ENCODE measurements around the gene ZFPL1.
"Not testable (repeated sequence)": the region's sequence is repeated elsewhere in the genome, so short reads cannot be mapped to it uniquely, and the experiment has no call there.

Gene ZFPL1

DNA sequence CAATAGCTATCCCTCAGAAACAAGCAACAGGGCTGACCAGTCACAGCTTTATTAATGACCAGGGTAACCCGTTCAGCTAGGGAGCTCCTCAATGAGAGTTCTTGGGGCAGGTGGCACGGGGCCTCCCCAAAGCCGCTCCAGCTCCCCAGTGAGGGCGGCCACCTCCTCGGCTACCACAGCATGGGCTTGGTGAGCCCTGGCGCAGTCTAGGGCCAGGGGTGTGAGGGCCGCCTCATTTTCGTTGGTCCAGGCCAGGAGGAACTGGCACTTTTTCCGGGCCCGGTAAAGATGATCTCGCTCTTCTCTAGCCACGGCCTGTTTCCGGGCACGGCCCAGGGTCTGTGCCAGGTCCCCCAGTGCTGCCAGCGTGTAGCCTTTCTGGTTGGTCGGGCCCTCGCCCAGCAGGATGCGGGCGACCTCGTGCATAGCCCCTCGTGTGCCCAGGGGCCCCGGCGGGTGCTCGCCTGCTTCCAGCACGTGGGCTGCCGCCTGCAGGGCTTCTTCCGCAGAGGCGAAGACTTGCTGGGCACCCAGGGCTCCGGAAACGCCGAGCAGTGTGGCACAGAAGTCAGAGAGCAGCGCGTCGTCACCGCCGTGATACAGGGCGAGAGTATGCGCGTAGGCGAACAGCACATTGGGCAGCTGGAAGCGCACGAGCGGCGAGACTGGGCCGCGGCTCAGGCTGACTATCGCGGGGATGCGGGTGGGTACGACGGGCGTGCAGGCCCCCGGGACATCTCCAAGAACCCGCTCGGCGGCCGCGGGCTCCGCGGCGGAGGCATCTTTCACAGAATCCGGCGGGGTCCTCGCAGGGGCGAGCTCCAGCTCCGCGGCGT, 32.6 kb downstream of the ZFPL1 start:
- DNase-seq: peak; percentile 71

DNA sequence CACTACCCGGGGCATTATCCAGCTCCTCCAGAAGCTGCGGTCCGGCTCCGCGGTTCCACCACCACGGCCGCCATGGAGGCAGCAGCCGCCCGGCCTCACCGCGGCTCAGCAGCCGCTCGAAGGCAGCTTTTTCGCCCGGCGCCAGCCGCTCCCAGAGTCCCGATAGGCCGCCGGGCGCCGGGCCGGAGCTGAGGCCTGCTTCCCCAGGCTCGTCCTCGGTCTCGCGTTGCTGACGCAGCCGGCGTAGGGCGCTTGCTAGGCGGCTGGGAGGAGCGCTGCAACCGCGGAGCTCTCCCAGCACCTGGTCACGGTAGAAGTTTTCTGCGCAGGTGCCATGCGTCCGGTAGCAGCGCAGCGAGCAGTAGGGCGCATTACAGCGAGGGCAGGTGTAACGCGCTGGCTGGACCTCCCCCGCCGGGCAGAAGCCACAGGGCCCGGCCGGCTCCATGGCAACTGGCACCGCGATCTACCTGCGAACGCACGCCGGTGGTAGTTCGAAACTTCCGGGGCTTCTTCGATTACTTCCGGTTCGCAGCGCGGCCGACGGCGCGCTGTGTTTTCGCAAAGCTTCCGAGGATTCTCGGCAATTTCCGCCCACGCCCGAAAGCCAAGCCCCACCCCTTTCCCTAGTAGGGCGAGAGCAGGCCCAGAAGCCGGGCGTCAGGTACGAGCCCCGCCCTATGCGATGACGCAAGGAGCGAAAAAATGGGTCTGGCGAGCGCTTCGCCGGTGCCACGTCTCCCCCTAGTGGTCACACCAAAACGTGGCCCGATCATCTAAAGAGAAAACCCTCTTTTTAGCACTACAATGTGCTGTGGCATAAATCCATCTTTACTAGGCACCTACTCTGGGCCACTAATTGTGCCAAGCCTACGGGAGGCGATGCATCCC, 33.4 kb downstream of the ZFPL1 start, which contains the start of gene ZNHIT2:
Gene ZNHIT2, minus strand, starts transcription at position 496 of the 891 bp plus-strand sequence. Its CDS starts 48 bp downstream, at position 448.
- peak; percentile 100 for DNase-seq

DNA sequence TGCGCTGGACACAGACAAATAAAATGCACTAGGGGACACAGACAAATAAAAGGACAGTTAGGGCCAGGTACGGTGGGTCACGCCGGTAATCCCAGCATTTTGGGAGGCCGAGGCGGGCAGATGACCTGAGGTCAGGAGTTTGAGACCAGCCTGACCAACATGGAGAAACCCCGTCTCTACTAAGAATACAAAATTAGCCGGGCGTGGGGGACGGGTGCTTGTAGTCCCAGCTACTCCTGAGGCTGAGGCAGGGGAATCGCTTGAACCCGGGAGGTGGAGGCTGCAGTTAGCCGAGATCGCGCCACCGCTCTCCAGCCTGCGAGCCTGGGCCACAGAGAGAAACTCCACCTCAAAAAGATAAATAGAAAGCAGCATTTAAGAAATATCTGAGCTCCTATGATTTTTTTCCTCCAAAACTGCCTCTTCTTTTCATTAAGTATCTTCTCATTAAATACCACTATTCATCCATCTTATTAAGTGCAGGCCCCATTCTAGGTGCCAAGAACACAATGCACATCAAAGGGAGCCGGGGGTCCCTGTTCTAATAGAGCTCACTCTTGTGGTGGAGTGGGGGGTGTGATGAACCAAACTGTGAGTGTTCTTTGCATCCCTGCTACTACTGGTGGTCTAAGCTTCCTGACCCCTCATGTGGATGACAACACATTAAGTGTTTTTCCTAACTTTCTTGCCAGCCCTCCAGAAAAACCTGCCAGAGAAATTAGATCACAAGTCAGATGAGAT, 34.2 kb downstream of the ZFPL1 start:
- DNase-seq: no peak

DNA sequence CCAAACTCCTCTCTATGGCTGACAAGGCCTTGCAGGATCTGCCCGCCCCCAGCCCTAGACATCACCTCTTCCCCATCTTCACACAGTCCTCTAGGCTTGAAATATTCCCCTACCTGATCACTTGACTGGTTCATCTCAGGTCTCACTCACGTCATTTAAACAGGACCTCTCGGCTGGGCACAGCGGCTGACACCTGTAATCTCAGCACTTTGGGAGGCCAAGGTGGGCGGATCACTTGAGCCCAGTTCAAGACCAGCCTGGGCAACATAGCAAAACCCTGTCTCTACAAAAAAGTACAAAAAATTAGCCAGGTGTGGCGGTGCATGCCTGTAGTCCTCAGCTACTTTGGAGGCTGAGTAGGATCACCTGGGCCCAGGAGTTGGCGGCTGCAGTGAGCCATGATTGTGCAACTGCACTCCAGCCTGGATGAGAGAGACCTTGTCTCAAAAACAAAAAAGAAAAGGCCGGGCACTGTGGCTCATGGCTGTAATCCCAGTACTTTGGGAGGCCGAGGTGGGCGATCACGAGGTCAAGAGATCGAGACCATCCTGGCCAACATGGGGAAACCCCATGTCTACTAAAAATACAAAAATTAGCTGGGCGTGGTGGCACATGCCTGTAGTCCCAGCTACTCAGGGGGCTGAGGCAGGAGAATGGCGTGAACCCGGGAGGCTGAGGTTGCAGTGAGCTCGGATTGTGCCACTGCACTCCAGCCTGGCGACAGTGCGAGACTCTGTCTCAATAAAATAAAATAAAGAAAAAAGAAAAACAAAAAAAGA, 35.1 kb downstream of the ZFPL1 start:
- DNase-seq: not testable (repeated sequence)

DNA sequence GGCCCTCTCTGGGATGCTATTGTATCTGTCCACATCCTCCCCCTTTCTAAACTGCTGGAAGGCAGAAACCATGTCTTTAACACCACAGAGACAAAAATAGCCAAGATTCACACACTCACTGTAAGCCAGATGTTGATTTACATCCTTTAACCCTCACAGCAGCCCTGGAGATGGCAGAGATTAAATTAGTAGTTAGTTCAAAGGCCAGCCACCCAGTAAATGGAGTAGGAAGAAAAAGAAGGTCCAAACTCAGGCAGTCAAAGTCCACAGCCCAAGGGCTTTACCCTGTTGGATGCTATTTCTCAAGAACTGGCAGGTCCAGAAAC, 35.6 kb downstream of the ZFPL1 start:
- DNase-seq: no peak

DNA sequence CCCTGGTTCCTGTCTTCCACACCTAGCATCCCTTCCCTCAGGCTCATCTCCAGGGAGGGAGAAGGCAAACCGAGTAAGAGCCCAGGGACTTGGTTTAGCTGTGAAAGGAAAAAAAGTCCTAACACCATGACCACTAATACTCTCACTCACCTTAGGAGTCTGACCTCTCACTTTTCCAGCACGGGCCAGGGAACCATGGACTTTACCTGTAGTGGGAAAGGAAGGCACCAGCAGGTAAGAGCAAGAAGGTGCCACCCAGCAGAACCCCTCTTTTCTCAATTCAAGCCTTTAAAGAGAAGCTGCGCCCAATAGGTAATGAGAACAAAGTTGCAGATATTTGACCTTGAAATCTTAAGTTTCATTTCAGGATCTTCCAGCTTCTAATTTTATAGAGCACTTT, 36.8 kb downstream of the ZFPL1 start:
- no peak for DNase-seq

DNA sequence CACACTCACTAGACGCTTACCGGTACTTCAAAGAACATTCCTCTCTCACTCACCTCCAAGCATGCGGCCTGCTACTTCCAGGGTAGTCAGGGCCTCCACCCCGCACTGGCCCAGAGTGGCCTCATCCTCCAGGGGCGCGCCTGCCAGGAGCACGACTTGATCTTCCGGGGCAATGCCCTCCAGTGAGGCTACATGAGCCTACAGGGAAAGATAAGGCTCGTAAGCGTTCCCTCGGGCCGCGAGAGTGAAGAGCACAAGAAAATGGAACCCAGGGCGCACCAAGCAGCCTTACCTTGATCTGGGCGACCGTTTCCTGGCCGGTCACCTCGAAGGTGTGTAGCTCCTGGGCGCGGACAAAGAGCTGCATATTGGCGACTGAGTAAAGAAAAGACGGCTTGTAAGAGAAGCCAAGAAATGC, 37.4 kb downstream of the ZFPL1 start:
- DNase-seq: peak; percentile 51

DNA sequence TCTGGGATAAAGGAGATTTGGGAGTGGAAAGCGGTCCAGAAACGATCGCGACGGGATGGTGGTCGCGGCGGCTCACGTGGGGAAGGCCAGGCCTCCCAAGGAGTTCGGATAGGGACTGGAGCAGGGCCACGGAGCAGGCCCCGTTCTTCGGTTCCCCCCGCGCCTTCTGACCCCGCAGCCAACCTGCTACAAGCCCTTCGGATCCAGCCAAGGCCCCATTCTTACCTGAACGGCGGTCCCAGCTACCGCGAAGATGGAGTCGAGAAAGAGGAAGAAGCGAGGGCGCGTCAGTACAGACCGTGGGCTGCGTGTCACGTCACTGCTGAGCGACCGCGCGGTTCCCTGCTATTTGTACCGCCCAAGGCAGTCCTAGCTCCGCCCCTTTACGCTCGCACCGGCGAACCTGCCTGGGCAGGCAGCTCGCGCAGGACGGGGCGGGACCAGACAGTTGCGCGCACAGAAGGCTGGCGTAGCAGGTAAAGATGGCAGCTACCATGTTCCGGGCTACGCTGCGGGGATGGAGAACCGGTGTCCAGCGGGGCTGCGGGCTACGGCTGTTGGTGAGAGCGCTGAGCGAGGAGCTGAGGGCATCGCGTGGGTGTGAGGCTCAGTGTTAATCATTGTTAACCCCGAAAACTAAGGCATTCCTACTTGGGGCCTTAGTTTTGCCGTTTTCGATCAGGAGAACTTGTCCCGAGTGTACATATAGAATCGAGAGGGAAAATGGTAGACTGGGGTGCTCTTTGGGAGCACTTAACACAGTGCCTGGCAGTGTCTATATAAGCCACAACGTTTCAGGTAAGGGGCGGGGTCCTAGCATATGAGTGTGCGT, 38.1 kb downstream of the ZFPL1 start, which contains the start of the genes FAU and MRPL49:
Gene FAU, minus strand, starts transcription at position 270 of the 832 bp plus-strand sequence. CDS start 321 bp downstream, outside the sequence.
Gene MRPL49, plus strand, starts transcription at position 457 of the 832 bp plus-strand sequence. Its CDS starts 26 bp downstream, at position 483.
- DNase-seq: peak; percentile 99

DNA sequence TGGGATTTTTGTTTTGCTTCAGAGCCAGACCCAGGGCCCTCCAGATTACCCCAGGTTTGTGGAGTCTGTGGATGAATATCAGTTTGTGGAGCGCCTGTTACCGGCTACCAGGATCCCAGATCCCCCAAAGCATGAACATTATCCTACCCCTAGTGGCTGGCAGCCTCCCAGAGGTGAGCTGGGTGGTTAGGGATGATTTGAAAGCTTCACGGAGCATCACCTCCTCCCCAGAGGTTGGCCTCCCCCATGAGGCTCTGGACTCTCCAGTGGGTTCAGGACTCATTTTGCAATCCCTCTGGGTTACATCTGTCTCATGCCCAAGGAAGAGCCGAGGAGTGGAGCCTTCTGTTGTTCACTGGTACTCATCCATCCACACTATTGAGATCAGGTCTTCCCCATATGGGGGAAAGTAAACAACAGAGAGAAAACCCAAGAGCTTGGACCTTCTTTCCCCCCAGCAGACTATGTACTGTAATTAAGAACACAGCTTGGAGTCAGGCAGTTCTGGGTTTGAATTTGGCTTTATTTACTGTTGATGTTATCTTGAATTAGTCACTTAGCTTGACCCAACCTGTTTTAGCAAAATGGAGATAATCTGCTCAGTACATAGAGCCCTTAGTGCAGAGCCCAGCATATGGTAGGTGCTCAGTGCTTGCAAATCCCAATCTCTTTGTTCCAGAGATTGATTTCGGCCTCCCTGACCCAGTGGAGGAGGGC, 40.6 kb downstream of the ZFPL1 start:
- no peak for DNase-seq

DNA sequence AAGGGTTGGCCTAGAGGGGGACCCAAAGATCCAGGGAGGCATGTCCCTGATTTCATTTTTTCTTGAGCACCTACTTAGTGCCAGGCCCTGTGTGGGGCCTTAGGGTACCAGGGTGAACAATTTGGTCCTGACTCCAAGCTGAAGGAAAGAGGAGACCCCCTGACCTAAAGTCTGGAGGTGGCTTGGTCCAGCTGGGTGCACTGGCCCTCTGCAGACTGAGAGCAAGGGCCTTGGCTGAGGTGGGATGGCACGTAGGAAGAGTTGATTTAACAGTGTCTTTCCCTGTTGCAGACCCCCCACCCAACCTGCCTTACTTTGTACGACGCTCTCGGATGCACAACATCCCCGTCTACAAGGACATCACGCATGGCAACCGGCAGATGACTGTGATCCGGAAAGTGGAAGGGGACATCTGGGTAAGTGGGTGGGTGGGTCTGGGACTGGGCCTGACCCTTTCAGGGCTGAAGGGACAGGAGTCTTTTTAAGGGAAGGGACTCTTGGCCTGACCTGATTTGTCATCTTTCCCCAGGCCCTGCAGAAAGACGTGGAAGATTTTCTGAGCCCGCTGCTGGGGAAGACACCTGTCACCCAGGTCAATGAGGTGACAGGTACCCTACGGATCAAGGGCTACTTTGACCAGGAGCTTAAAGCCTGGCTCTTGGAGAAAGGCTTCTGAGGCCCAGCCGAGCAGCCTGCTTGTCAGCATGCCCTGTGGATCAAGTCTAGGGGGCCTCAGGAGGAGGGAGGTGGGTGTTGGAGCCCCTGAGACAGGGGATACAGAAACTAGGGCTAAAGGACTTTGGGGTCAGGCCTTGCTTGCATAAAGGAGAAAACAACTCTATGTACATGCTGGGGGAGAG, 41.4 kb downstream of the ZFPL1 start:
- no peak for DNase-seq

DNA sequence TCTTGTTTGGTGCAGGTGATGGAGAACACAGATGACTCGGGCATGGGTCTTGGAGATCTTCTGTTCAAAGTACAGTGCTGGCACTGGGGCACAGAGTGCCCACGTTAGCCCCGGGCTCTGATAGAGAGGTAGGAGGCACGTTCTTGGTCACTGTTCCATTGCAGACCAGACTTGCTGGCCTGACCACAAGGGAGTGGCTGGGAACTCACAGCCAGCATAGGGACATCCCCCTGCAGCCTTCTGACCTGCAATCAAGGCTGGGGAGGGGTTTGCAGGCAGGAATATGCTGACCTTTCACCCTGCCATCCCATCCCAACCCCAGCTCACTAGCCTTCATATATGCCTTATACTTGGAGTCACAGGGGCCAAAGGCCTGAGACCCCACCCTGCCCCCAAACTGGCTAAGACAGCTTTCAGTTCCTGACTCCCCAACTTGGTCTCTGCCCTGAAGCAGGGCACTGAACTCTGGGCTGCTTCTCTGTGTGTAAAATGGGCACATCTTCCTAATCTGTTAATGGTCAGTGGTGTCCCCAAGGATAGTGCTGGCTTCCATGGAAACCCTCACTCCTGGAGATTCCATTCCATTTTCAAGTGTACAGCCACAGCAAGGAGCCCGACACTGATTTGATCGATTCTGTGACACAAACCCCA, 42.7 kb downstream of the ZFPL1 start:
- no peak for DNase-seq

DNA sequence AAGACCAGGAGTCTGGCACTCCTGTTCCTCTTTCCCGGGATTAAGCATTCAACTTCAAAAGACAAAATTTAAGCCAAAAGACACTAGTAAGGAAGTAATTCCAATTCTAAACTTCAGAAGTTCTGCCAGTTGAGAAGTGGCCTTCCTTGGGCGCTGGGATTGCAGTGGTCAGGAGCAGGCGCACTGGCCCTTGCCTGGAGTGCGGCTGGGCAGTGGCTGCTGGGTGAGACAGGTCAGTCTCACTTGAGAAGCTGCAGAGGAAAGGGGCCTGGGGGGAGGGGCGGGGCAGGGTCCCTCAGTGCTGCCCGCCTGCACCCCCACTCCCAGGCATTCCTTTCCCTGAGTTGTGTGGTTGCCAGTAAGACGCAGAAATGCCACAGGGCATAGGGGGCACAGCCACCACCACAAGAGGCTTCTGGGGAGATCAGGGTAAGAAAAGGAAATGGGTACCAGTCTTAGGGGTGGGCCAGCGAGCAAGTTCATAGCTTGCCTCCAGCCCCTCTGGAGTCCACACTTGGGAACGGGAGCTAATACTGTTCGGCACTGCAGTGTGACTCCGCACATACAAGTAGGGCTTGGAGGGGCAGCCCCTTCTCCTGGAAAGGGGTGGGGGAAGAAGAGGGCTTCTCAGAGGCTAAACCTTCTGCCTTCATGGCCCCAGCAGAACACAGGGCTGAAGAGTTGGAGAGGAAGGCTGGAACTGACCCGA, 43.6 kb downstream of the ZFPL1 start:
- no peak for DNase-seq

DNA sequence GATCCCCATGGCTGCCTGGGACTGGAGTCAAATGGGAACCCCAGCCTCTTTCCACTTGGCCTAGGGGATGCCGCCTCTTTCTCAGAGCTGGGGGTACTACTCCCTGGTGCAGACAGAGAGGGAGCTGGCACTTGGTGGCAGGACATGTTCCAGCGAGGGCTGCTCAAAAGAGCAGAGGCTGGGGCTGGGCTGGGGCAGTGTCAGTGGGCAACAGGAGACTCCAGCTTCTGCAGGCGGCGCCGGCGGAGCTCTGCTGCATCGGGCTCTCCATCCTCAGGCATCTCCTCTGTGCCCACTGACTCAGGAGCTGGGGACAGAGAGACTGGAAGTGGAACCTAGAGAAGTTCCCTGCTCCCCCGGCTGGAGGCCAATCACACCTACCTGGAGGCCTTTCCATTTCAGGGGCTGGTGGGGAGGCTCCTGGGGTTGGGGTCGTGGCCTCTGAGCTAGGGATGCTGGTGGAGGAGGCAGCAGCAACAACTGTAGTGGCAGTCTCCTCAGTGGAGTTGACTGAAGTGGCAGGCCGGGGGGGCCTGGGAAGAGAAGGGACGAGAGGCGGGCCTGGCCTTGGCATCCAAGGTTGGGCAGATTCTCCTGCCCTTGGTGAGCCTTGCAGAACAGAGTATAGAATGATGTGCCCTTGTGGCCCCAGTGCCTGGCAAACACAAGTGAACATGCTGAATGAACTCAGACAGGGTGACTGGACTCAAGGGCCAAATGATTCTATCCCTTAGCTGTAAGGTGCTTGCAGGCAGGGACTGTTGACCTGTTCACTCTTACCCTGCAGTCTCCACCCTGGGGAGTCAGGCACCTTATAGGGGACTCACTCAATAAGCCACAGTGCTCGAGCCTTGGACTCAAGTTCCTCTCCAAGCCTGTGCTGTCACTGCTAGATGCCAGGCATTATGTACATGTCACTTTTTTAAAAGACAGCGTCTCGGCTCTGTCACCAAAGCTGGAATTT, 44.4 kb downstream of the ZFPL1 start:
- no peak for DNase-seq

DNA sequence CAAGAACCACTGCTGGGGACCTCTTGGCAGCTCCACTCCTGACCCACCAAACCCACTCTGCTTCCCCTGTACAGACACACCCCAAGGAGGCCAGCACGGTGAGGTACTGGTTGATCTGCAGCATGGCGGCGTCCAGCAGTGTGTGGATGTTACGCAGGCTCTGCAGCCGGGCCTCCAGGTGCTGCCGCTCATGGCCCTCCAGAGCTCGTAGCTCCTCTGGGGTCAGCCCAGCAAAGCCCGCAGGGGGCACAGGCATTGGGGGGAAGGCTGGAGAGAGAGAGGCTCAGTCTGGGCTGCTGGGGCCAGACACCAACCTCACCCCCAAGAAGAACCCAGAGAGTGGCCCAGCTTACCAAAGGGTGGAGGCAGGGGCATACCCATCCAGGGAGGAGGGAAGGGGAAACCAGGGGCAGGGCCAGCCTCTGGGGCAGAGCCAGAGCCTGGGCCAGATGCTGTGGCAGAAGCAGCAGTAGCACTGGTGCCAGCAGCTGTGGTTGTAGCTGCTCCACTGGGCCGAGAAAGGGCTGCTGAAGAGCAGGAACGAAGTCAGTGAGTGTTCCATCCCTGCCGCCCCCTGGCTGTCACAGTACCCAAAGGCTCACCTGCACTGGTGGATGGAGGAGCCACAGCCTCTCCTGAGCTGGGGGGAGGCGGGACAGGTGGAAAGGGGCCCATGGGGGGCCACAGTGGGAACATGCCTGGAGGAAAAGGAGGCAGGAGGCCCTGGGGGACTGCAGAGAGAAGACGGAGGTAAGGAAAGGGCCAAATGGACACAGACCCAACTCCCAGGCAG, 45.8 kb downstream of the ZFPL1 start:
- DNase-seq: no peak

DNA sequence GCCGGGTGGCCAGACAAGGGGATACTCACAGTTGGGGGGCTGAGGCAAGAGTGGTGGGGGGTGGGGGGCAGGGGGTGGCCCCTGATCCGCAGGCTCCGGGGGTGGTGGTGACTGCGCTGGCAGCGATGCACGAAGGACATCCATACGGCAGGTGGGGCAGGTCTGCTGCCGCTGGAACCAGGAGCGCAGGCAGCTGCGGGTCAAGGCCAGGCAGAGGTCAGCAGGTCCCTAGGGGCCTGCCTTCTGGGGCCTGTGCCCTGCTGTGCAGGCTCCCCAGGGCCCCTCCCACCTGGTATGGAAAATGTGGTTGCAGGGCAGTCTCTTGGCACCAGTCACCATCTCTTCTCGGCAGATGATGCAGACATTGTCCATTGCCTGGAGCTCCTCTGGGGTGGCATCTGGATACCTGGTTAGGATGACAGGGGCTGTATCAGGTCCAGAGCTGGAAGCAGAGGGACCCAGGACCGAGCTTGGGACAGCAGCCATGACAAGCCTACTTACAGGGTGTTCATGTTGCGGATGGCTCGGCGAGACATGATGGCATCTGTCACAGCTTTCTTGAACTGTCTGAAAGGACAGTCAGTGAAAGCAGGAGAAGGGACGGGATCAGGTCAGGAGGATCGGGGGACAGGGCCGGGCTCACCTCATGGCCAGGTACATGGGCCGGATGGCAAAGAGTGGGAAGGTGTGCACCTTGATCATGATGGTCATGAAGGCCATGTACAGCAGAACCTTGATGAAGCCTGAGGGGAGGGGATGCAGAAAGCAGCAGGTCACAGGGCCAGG, 46.8 kb downstream of the ZFPL1 start:
- DNase-seq: no peak
